IMR-90 (cell line): ENCODE measurements around the gene WIPI1. TPM values are rescaled to one million over a fixed set of nuclear protein-coding genes. Genes with fewer than 3 reads are reported as not detected.

Experiments used
- ATAC-seq: fragments of 200-7000 bp; cut with Tn5 transposase; 2 replicates; pipeline ENCODE4 v1.9.1; 2020; ENCODE audit warnings: low read depth, mild to moderate bottlenecking, moderate library complexity
- BruUV-seq: library from RNA; stranded (reverse); fragments of 400-500 nt; replicated peaks from 2 replicates; lab custom pipeline; 2021; lab: Mats Ljungman, UMichigan
- CTCF ChIA-PET: fragments of 300-600 bp; formaldehyde crosslinking; extraction: SDS; loops from one replicate; lab custom pipeline; 2021; ENCODE audit warnings: antibody characterized with exemption; lab: Yijun Ruan, JAX
- POLR2A ChIA-PET: fragments of 300-600 bp; sonication (Branson Sonifier 250); formaldehyde crosslinking; loops from one replicate; lab custom pipeline; 2022; ENCODE audit warnings: antibody characterized with exemption; ENCODE audit not compliant: unreplicated experiment; lab: Charles Lee
- DNase-seq: peaks from one replicate; pipeline ENCODE4 v3.0.0; 2013
- H2AFZ ChIP-seq: replicated peaks from 2 replicates; pipeline ENCODE3; 2013; ENCODE audit warnings: low read length, mild to moderate bottlenecking; ENCODE audit not compliant: poor library complexity
- H2AK5ac ChIP-seq: 2 replicates; pipeline ENCODE4 v1.6.1; 2013; ENCODE audit warnings: low read depth, low read length, inconsistent platforms
- H2AK9ac ChIP-seq: replicated peaks from 2 replicates; pipeline ENCODE3; 2013; ENCODE audit warnings: mild to moderate bottlenecking, low read depth, low read length, moderate library complexity; ENCODE audit not compliant: poor library complexity
- H2BK120ac ChIP-seq: 2 replicates; pipeline ENCODE4 v1.6.1; 2013; ENCODE audit warnings: low read depth, low read length, inconsistent platforms
- H2BK15ac ChIP-seq: 3 replicates; pipeline ENCODE4 v1.6.1; 2013; ENCODE audit warnings: low read depth, low read length, inconsistent platforms
- H2BK20ac ChIP-seq: 2 replicates; pipeline ENCODE4 v1.6.1; 2013; ENCODE audit warnings: low read depth, mild to moderate bottlenecking, inconsistent platforms, low read length, moderate library complexity
- H2BK5ac ChIP-seq: 2 replicates; pipeline ENCODE4 v1.6.1; 2013; ENCODE audit warnings: mild to moderate bottlenecking, low read depth, low read length, inconsistent platforms; ENCODE audit not compliant: poor library complexity, severe bottlenecking
- H3K14ac ChIP-seq: replicated peaks from 2 replicates; pipeline ENCODE4 v1.6.1; 2013; ENCODE audit warnings: low read depth, low read length, inconsistent platforms
- H3K18ac ChIP-seq: 2 replicates; pipeline ENCODE4 v1.6.1; 2013; ENCODE audit warnings: low read depth, low read length, control low read depth
- H3K23ac ChIP-seq: 2 replicates; pipeline ENCODE4 v1.6.1; 2013; ENCODE audit warnings: low read depth, low read length, inconsistent platforms
- H3K27ac ChIP-seq: 2 replicates; pipeline ENCODE4 v1.5.1; 2013; ENCODE audit warnings: mild to moderate bottlenecking, control low read depth, low read length; ENCODE audit not compliant: insufficient read depth
- H3K27me3 ChIP-seq: 2 replicates; pipeline ENCODE4 v1.6.1; 2013; ENCODE audit warnings: low read length; ENCODE audit not compliant: control insufficient read depth, insufficient read depth
- H3K36me3 ChIP-seq: 2 replicates; pipeline ENCODE4 v1.6.1; 2013; ENCODE audit warnings: low read length, mixed read lengths; ENCODE audit not compliant: control insufficient read depth, insufficient read depth
- H3K4ac ChIP-seq: 2 replicates; pipeline ENCODE4 v1.6.1; 2013; ENCODE audit warnings: low read depth, low read length, inconsistent platforms
- H3K4me1 ChIP-seq: 2 replicates; pipeline ENCODE4 v1.6.1; 2013; ENCODE audit warnings: low read length, mixed read lengths; ENCODE audit not compliant: control insufficient read depth, insufficient read depth
- H3K4me2 ChIP-seq: 2 replicates; pipeline ENCODE4 v1.6.1; 2013; ENCODE audit warnings: low read depth, mild to moderate bottlenecking, control low read depth, low read length, moderate library complexity
- H3K4me3 ChIP-seq: 2 replicates; pipeline ENCODE4 v1.5.1; 2013; ENCODE audit warnings: low read depth, mild to moderate bottlenecking, control low read depth, low read length, moderate library complexity; ENCODE audit not compliant: insufficient read depth
- H3K56ac ChIP-seq: 2 replicates; pipeline ENCODE4 v1.6.1; 2013; ENCODE audit warnings: low read length, inconsistent platforms; ENCODE audit not compliant: insufficient read depth; ENCODE audit errors: extremely low read depth
- H3K79me1 ChIP-seq, 2 experiments: 2 replicates each; pipeline ENCODE4 v1.6.1; 2013; ENCODE audit warnings: low read length in 2 of 2, inconsistent platforms in 1 of 2, low read depth in 1 of 2
- H3K9ac ChIP-seq: 2 replicates; pipeline ENCODE4 v1.6.1; 2013; ENCODE audit warnings: low read depth, low read length, control low read depth
- H3K9me1 ChIP-seq: 2 replicates; pipeline ENCODE4 v1.6.1; 2013; ENCODE audit warnings: low read length, inconsistent platforms; ENCODE audit not compliant: insufficient read depth
- H3K9me3 ChIP-seq: 2 replicates; pipeline ENCODE4 v1.6.1; 2013; ENCODE audit warnings: low read length; ENCODE audit not compliant: control insufficient read depth, insufficient read depth
- H4K20me1 ChIP-seq: 2 replicates; pipeline ENCODE4 v1.6.1; 2013; ENCODE audit warnings: low read length, inconsistent platforms; ENCODE audit not compliant: insufficient read depth
- H4K5ac ChIP-seq: 2 replicates; pipeline ENCODE4 v1.6.1; 2013; ENCODE audit warnings: mild to moderate bottlenecking, low read depth, low read length, control low read depth
- H4K8ac ChIP-seq, 2 experiments: 2 replicates each; pipeline ENCODE4 v1.6.1; 2013; ENCODE audit warnings: low read depth in 2 of 2, low read length in 2 of 2, control low read depth in 1 of 2, inconsistent platforms in 1 of 2
- H4K91ac ChIP-seq: 2 replicates; pipeline ENCODE4 v1.6.1; 2013; ENCODE audit warnings: low read depth, low read length, inconsistent platforms; ENCODE audit not compliant: insufficient read depth
- BHLHE40 ChIP-seq: fragments of 150-350 bp; IDR thresholded peaks from 2 replicates; pipeline ENCODE4 v1.6.1; 2016; ENCODE audit warnings: mild to moderate bottlenecking, low read depth, low read length
- CEBPB ChIP-seq: IDR thresholded peaks from 2 replicates; pipeline ENCODE4 v1.6.1; 2012; ENCODE audit warnings: low read depth, low read length, improper control_type of control experiment
- CHD1 ChIP-seq: IDR thresholded peaks from 2 replicates; pipeline ENCODE4 v1.6.1; 2012; ENCODE audit warnings: low read depth, low read length, improper control_type of control experiment
- FOS ChIP-seq: fragments of 150-350 bp; IDR thresholded peaks from 2 replicates; pipeline ENCODE4 v1.6.1; 2016; ENCODE audit warnings: low read depth, low read length
- MAFK ChIP-seq: IDR thresholded peaks from 2 replicates; pipeline ENCODE4 v1.6.1; 2012; ENCODE audit warnings: low read depth, low read length, improper control_type of control experiment
- MAZ ChIP-seq: IDR thresholded peaks from 2 replicates; pipeline ENCODE4 v1.6.1; 2012; ENCODE audit warnings: low read depth, mild to moderate bottlenecking, low read length, improper control_type of control experiment, moderate library complexity, borderline replicate concordance
- MXI1 ChIP-seq: IDR thresholded peaks from 2 replicates; pipeline ENCODE4 v1.6.1; 2012; ENCODE audit warnings: low read depth, mild to moderate bottlenecking, low read length, moderate library complexity, borderline replicate concordance
- POLR2A ChIP-seq: IDR thresholded peaks from 2 replicates; pipeline ENCODE4 v1.6.1; 2012; ENCODE audit warnings: mild to moderate bottlenecking, low read depth, low read length
- RFX5 ChIP-seq: IDR thresholded peaks from 2 replicates; pipeline ENCODE4 v1.8.0; 2012; ENCODE audit warnings: low read depth, mild to moderate bottlenecking, low read length, moderate library complexity
- SMC3 ChIP-seq: fragments of 150-350 bp; IDR thresholded peaks from 2 replicates; pipeline ENCODE4 v1.6.1; 2016; ENCODE audit warnings: low read depth, mild to moderate bottlenecking, antibody characterized with exemption, low read length, moderate library complexity
- USF2 ChIP-seq: fragments of 150-350 bp; IDR thresholded peaks from 2 replicates; pipeline ENCODE4 v1.6.1; 2017; ENCODE audit warnings: mild to moderate bottlenecking, antibody characterized with exemption, low read length, low read depth
- WGBS, 2 experiments: methylation state at CpG; one replicate each; pipeline versions ENCODE4 v1.1.5 to v1.1.7; 2013; ENCODE audit warnings: missing lambda C conversion rate in 2 of 2; ENCODE audit not compliant: insufficient read length in 1 of 2; ENCODE audit errors: extremely low coverage in 2 of 2; 5-methylcytosine and 5-hydroxymethylcytosine counted together
- dilution Hi-C: fragments of 300-500 bp; cut with HindIII; formaldehyde crosslinking; loops from one replicate; pipeline ENCODE4 v1.14.3; 2018; ENCODE audit warnings: low sequenced_read_pairs; ENCODE audit not compliant: unreplicated experiment
- in situ Hi-C: fragments of 300-500 bp; cut with MboI; formaldehyde crosslinking; loops from 3 replicates; pipeline ENCODE4 v1.14.3; 2019; ENCODE audit warnings: low sequenced_read_pairs, inconsistent platforms, mixed read lengths
- intact Hi-C: fragments of 100-400 bp; cut with micrococcal nuclease; formaldehyde crosslinking; loops from 2 replicates; pipeline ENCODE4 v1.10.0; 2022
- polyA plus RNA-seq, 3 experiments: library from polyadenylated mRNA; depleted of rRNA; stranded (reverse); fragments of >200 nt; gene quantifications; 2 replicates each; pipeline ENCODE4 v1.2.3, GENCODE V29; 2012; ENCODE audit warnings: low replicate concordance in 1 of 3
- total RNA-seq: library from RNA; depleted of rRNA; stranded (reverse); fragments of >200 nt; gene quantifications from 2 replicates; pipeline ENCODE4 v1.2.3, GENCODE V29; 2012

WIPI1 gene
- total and polyA plus RNA-seq, 2 of the 4 experiments (the other 2 are of a cell fraction), result 78.6 to 129 TPM

- CTCF ChIA-PET, result interaction anchor here (0.6 kb wide), 1 partner anchor 62 kb away, joined by 7 read pairs; no protein-coding TSS in a partner anchor
- Histone ChIP-seq H3K4ac (no peak overlapping the region), H4K91ac (no peak overlapping the region), H4K5ac (no peak overlapping the region), H4K20me1 (peaks cover 9% of the 10 kb centered on the region; the same call in 1 of the 2 replicates), H4K8ac (no peak overlapping the region), H3K79me1 (peaks cover 17 to 23% of the 10 kb centered on the region in 2 experiments; a peak in 3 of 4 replicates), H3K23ac (no peak overlapping the region), H3K27me3 (no peaks in the 10 kb centered on the region), H3K56ac (no peak overlapping the region), H2BK120ac (no peak overlapping the region), H3K18ac (no peak overlapping the region), H3K4me2 (no peak overlapping the region), H2BK5ac (no peak overlapping the region), H3K4me3 (no peak overlapping the region), H2AFZ (no peak overlapping the region), H3K4me1 (no peaks in the 10 kb centered on the region; the same call in 1 of the 2 replicates), H3K9me3 (no peaks in the 10 kb centered on the region), H2AK5ac (no peak overlapping the region), H3K9ac (no peak overlapping the region), H3K9me1 (0 out of 2 replicates have a peak, but pooled peaks cover 3% of the 10 kb centered on the region), H3K36me3 (peaks cover 46% of the 10 kb centered on the region), H2AK9ac (no peak overlapping the region), H2BK20ac (no peak overlapping the region), H3K14ac (no peak overlapping the region), H2BK15ac (no peak overlapping the region), H3K27ac (no peak overlapping the region)
- in situ Hi-C loops (no loop called here), dilution Hi-C loops (no loop called here), intact Hi-C loops (no loop called here)
- TF ChIP-seq MXI1 (no peak), SMC3 (no peak), RFX5 (no peak), MAFK (no peak), MAZ (no peak), USF2 (no peak), CEBPB (no peak), CHD1 (no peak), FOS (no peak), BHLHE40 (no peak), POLR2A (no peak)
- ATAC-seq (no peak), DNase-seq (no peak)
- BruUV-seq, result no TSS peak
- POLR2A ChIA-PET, result no interaction called here
- 93% methylated on average over 5 of the region's 13 CpGs; no CpG with 5 or more reads in 1 of the 2 experiments for WGBS, 2 experiments
Observed at GRCh38 chr17:68449021-68449739, 8.1 kb downstream of the WIPI1 start.
